Activated naive CD4-positive, alpha-beta T cell treated with anti-CD3 and anti-CD28 coated beads, Interleukin-2, amount 10 ng/mL, durations not matched to agents 7 days and 5 days (primary cell): Measurements from ENCODE around the gene PAOX.
"Not testable (repeated sequence)": the region's sequence is repeated elsewhere in the genome, so short reads cannot be mapped to it uniquely, and the experiment has no call there.

ENCODE experiments used
- CTCF ChIA-PET: fragments of 350-600 bp; sonication (Branson Sonifier 250); formaldehyde crosslinking; loops from one replicate; lab custom pipeline; 2021; ENCODE audit warnings: antibody characterized with exemption; lab: Charles Lee
- DNase-seq: peaks from one replicate; pipeline ENCODE4 v3.0.0-alpha.2; 2020
- H3K27ac Mint-ChIP-seq: one replicate; pipeline ENCODE4 v1.8.0; 2021; ENCODE audit warnings: mild to moderate bottlenecking, moderate library complexity, mixed read lengths
- H3K27me3 Mint-ChIP-seq: one replicate; pipeline ENCODE4 v1.8.0; 2021; ENCODE audit warnings: mild to moderate bottlenecking, mixed read lengths
- H3K36me3 Mint-ChIP-seq: one replicate; pipeline ENCODE4 v1.8.0; 2021; ENCODE audit warnings: mixed read lengths
- H3K4me1 Mint-ChIP-seq: one replicate; pipeline ENCODE4 v1.8.0; 2021; ENCODE audit warnings: mixed read lengths
- H3K4me3 Mint-ChIP-seq: one replicate; pipeline ENCODE4 v1.8.0; 2021; ENCODE audit warnings: mild to moderate bottlenecking, moderate library complexity, mixed read lengths
- H3K9me3 Mint-ChIP-seq: one replicate; pipeline ENCODE4 v1.8.0; 2021; ENCODE audit warnings: mixed read lengths

PAOX gene

DNA sequence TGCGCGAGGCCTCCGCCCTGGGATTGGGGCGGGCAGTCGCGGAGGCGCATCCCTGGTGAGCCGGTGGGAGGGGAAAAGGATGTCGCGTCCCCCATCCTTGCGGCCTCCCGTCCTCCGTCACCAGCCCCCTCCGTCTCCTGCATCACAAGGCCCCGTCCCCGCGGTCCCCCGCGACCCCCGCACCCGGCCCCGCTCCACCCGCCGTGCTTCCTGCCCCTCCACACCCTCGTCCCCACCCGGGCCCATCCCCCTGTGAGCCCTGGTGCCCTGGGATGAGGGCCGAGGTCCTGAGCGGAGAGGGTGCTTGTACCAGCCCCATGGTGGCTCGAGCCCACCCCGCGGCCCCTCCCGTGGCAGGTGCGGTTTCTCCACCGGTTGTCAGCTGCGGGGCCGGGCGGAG is 45.5 kb downstream of the PAOX start, which contains the start of gene SPRN:
SPRN (minus strand) TSS at position 25 of the 400 bp plus-strand sequence. CDS start 944 bp downstream, outside the sequence.
- H3K9me3 Mint-ChIP-seq, CTCF ChIA-PET, H3K4me3 Mint-ChIP-seq, H3K36me3 Mint-ChIP-seq, DNase-seq, H3K27ac Mint-ChIP-seq, H3K4me1 Mint-ChIP-seq: not testable (repeated sequence)
- H3K27me3 Mint-ChIP-seq: peaks cover 36% of the 10 kb centered on the region

DNA sequence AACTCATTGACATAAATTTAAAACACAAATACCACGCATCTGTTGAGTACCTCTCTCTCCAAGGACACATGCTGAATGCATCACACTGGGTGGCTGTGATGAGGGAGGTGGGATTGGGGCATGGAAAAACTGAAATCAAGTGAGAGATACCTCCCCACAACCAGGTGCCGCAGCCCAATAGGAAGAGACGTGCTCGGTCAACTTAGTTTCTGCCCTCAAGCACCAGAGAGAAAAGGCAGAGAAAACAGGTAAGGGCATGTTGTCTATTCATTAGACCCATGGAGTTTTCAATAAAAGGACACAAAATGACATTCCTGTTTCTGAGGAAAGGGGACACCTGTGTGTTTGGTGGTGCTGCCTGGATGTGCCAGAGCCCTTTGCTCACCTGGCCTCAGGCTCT is 50.5 kb downstream of the PAOX start:
- DNase-seq, CTCF ChIA-PET, H3K27me3 Mint-ChIP-seq, H3K27ac Mint-ChIP-seq, H3K4me3 Mint-ChIP-seq, H3K4me1 Mint-ChIP-seq, H3K9me3 Mint-ChIP-seq, H3K36me3 Mint-ChIP-seq: not testable (repeated sequence)

DNA sequence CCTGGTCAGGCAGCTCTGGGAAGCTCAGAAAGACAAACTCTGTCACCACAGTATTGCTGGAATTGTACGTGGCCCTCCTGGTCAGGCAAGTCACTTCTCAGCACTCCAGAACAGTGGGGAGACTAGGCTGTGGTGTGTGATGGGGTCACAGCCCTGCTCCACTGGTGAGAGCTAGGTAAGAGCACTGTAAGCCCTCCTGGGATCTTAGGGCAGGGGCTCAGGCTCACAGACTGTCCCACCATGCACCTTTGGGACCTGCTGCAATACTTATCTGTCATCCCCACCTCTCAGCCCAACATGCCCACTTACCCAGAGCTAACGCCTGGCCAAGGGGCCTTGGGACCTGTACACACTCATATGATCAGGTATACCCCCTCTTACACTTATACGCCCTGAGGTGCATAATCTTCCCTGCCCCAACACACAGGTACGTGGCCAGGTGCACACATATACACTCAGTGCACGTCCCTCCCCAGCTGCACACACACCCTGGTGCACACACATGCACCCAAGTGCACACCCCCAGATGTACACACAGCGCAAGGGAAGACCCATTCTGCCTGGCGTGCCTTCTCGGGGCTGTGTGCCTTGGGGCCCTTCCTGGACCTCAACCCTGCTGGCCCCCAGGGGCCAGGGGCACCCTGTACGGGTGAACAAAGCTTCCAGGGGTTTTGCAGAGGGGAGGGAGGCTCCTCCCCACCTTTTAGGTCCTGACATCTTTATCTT is 53.0 kb downstream of the PAOX start:
- not testable (repeated sequence) for H3K27ac Mint-ChIP-seq

DNA sequence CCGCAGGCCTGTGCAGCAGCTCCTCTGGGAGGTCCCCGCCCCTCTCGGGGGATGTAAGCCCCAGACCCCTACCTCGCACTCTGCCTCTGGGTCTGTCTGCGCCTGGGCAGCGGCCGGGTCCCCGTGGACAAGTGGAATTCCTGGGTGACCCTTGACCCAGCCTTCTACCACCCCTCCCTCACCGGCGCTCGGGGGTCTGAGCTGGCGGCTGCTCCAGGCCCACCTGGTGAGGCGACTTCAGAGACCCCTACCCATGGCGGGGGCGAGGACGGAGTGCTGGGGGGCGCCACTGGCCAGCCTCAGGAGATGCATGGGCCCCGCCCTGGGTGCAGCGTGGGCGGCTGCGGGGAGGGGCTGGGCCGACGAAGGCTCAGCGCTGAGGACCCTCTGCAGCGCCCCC is 53.7 kb downstream of the PAOX start:
- H3K27ac Mint-ChIP-seq, H3K9me3 Mint-ChIP-seq, H3K27me3 Mint-ChIP-seq, CTCF ChIA-PET, H3K36me3 Mint-ChIP-seq, DNase-seq, H3K4me1 Mint-ChIP-seq, H3K4me3 Mint-ChIP-seq: not testable (repeated sequence)

More for the DNA sequence above, 53.0 kb downstream of the PAOX start:
- DNase-seq, H3K36me3 Mint-ChIP-seq, H3K27me3 Mint-ChIP-seq, H3K9me3 Mint-ChIP-seq, H3K4me3 Mint-ChIP-seq, CTCF ChIA-PET, H3K4me1 Mint-ChIP-seq: not testable (repeated sequence)

DNA sequence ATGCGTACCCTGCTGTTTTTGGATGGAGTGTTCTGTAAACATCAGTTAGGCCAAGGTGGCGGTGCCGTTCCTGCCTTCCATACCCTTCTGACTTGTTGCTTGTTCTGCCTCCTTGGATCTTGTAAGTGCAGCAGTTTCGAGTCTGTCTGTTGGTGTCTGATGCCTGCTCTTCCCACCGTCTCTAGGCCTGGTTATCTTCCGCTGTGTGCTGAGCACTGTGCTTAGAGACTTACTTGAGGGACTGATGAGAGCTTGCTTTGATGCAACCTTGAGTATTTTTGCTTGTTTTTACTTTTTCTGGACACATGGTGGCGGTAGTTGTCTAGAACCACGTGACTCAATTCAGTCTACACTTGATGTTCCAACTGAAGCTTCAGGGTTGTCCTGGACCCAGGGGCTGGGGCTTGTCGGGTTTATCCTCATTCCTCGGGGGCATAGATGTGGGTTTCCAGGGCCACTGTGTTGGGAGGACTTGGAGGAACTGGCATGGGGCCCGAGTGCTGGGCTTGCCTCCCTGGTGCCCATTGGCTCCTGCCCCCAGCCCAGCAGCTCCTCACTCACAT is 59.7 kb downstream of the PAOX start:
- Mint-ChIP-seq H3K27me3 (no peaks in the 10 kb centered on the region), H3K36me3 (no peaks in the 10 kb centered on the region), H3K4me1 (peaks cover 16% of the 10 kb centered on the region), H3K27ac (no peak overlapping the region), H3K9me3 (no peaks in the 10 kb centered on the region), H3K4me3 (no peak overlapping the region)
- CTCF ChIA-PET: interaction anchor here (0.7 to 2.4 kb wide), 19 partner anchors 10 to 181 kb away, joined by 3 to 21 read pairs (median 4); partner anchors contain the start of gene SCART1
- DNase-seq: no peak

DNA sequence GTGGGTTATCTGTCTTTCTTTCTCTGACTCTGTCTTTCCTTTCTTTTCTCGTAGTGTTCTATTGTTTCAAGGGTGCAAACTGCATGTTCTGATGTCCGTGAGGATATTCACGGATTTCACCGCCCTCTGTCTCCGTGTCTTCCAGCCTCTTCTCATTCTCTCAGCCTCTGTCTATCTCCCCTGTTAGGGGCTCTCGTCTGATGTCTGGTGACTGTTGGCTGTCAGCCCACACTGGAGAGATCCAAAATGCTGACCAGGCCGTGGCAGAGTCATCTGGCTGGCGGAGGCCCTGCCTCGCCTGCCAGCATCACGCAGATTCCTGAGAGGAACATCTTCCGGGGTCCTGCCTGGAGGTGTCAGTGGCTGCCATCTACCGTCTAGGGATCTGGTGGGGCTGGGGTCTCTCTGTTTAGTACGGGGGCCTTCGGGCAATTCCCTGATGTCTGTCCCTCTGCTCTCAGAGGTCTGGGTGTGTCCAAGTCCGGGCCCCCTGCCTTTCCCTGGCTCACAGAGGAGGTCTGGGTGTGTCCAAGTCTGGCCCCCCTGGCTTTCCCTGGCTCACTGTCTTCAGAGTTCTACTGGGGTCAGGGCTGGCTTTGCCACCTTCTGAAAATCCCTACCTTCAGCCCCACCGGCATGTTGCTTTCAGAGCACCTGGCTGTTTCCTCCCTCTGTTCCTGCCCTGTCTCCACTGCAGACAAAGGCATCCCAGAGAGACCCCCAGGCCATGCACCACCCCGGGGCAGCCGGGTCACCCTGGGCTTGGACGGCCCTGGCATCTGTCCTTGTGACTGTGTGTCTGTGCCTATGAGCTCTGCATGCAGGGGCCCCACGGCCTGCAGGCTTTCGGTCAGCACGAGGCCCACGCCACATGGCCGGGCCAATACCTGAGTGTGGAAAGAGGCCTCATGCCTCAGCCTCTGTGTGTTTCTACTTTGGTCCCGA is 60.7 kb downstream of the PAOX start:
- Mint-ChIP-seq H3K27me3 (no peaks in the 10 kb centered on the region), H3K4me3 (no peak overlapping the region), H3K27ac (no peak overlapping the region), H3K9me3 (no peaks in the 10 kb centered on the region), H3K4me1 (peaks cover 16% of the 10 kb centered on the region), H3K36me3 (no peaks in the 10 kb centered on the region)
- CTCF ChIA-PET: interaction anchor here (0.8 to 2.4 kb wide), 10 partner anchors 9 to 169 kb away, joined by 3 to 21 read pairs (median 4); partner anchors contain the start of gene SCART1
- DNase-seq: no peak

DNA sequence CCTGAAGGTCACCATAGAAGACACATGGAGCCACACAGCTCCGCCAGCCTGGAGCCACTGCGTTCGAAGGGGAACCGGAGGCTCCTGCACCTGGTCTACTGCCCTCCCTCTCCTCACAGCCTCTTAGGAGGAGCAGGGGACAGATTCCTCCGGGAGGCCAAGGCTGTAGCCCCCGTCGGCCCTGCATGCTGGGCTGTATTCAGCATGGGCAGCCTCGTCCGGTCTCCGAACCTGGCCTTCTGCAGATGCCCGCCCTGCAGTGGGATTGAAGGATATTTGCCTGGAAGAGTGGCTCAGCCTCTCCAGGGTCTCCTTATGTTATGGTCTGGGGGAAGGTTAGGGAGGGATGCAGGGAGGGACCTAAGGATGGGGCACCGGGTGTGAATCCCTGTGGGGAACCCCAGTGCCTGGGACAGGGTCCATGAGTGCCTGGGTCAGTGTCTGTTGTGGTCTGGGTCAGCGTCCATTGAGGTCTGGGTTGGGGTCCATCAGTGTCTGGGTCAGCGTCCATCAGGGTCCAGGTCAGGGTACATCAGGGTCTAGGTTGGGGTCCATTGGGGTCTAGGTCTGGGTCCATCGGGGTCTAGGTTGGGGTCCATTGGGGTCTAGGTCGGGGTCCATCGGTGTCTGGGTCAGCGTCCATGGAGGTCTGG is 61.7 kb downstream of the PAOX start:
- CTCF ChIA-PET: interaction anchor here (0.9 kb wide), 1 partner anchor 49 kb away, joined by 3 read pairs; no protein-coding TSS in a partner anchor
- Mint-ChIP-seq H3K9me3 (peaks cover 9% of the 10 kb centered on the region), H3K4me1 (peaks cover 16% of the 10 kb centered on the region), H3K4me3 (no peak overlapping the region), H3K36me3 (peaks cover 2% of the 10 kb centered on the region), H3K27ac (no peak overlapping the region), H3K27me3 (peaks cover 8% of the 10 kb centered on the region)
- DNase-seq: peak; percentile 19
